22Rv1 (cell line): Measurements from ENCODE around the gene ERBIN.

ENCODE experiments used
- H3K27ac ChIP-seq: fragments of 450-650 bp; 2 replicates; pipeline ENCODE4 v1.5.1; 2017
- CTCF ChIP-seq: fragments of 450-650 bp; IDR thresholded peaks from 2 replicates; pipeline ENCODE4 v1.5.1; 2017; ENCODE audit warnings: mild to moderate bottlenecking
- ZFX ChIP-seq: fragments of 450-650 bp; IDR thresholded peaks from 2 replicates; pipeline ENCODE4 v1.6.1; 2017; ENCODE audit warnings: antibody characterized with exemption, borderline replicate concordance

ERBIN gene

GRCh38 chr5:65919773-65920172 lies 6.6 kb upstream of the ERBIN start:
- H3K27ac ChIP-seq, result no peak overlapping the region
- TF ChIP-seq CTCF (no peak), ZFX (no peak)

GRCh38 chr5:65923339-65923738 lies 3.0 kb upstream of the ERBIN start:
- H3K27ac ChIP-seq, result no peak overlapping the region
- TF ChIP-seq CTCF, result no peak
- TF ChIP-seq ZFX, result no peak

DNA sequence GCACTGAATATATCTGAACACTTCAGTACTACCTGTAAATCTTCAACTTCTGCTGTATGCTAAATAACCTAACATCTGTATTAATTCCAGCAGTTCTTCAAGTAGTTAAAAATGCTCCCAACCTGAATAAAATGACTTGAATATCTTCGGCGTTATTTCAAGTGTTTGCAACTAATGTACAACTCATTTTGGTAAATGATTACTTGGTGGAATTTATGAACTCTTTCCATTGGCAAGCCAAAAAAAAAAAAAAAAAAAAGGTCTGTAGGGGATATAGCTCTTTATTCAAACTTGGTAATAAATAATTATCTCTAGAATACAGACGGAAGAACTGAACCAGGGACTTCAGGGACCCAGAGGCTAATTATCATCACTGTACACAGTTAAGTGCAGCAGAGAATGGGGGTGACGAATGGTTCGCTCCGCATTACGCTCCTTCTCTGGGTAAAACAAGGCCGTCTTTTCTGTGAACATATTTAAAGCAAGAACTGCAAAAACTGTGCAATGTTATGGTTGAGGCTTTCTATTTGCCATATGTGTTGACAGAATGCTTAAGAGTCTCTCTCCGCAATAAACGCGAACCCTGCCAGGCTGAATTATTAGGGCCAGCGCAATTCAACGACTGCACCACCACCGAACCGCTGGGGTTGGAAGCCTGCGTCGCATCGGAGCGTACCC lies 1.9 kb upstream of the ERBIN start:
- peak overlapping the region; percentile 97 for H3K27ac ChIP-seq
- TF ChIP-seq CTCF, result no peak
- no peak for TF ChIP-seq ZFX

DNA sequence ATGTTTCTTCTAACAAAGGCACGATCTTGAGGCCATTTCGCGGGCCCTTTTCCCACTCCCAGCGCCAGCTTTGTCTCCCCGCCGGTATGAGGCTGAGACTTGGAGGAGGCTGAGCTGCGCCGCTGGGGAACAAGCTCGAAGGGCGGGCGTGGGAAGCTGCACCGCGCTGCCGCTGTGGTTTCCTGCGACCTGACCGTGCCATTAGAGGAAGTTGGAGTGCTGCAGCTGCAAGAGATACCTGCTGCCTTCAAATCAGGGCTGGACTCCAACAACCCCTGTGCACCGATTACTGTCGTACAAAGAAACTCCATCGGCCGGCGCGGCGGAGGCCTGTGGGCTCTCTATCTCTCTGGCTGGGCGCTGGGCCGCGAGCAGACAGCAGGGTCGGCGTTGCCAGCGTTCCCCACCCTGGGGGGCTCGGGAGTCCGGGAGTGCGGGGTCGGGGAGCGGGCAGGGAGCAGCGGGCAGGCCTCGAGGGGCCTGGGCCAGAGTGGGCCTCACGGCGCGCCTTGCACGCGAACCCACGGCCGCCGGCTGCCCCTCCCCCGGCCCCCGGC lies 1.3 kb upstream of the ERBIN start:
- TF ChIP-seq CTCF (no peak), ZFX (no peak)
- peak overlapping the region; percentile 97 for H3K27ac ChIP-seq

- H3K27ac ChIP-seq, result peak overlapping the region; percentile 97
- TF ChIP-seq ZFX, result no peak
- TF ChIP-seq CTCF, result peak; percentile 80
These were observed 637 bp upstream of the ERBIN start for GRCh38 chr5:65925601-65926275.

DNA sequence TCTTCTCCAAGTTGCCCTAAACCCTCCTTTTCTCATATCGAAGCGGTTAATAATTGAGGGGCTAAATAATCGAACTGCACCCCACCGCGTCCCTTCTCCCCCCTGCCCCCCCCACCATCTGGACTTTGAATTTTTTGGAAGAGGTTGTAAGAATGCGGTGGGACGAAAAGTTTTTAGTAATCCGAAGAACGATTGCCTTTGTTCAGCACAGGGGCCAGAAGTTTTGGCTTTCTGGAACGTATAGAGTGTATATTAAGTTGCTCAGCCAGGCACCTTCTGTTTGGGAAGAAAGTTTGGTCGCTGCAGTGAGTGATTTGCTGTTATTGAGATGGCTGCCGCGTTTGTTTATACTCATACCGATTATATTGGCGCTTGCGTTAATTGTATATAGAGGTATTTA lies 518 bp downstream of the ERBIN start:
- H3K27ac ChIP-seq, result peak overlapping the region; percentile 97
- TF ChIP-seq ZFX (no peak), CTCF (no peak)
